ENCODE measurements around the gene RASA1.

- TF ChIP-seq CTCF (conservative IDR thresholded peaks at IDR 0.05) = no peak
- no peak for TF ChIP-seq ZFX (IDR thresholded peaks at IDR 0.05)
Observed at GRCh38 chr5:87321605-87322004, 53.9 kb downstream of the RASA1 start.

Data from C4-2B (cell line).